NCI-H526 treated with DMSO at 0.1 percent for 48 hours (cell line): Measurements from ENCODE around the gene GMIP.

ENCODE experiments used
- DNase-seq: peaks from one replicate; lab custom pipeline; 2025; lab: John Stamatoyannopoulos, UW

GMIP gene

DNA sequence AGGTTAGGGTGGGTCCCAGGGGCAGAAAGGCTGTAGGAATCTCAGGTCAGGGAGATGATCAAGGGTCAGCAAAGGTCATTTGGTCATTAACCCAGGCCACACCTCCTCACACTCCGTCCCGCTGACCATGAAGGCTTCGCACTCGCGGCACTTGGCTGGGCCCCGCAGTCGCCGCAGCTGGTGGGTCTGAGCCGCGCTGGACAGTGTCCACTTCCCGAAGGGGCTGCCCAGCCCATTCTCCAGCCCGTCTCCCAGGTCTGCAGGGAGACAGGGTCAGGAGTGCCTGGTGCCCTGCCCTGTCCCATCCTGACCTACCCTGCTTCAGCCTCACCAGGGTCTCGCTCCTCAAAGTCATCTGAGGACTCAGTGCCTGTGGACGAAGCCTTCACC is 8.1 kb downstream of the GMIP start:
- DNase-seq: no peak

DNA sequence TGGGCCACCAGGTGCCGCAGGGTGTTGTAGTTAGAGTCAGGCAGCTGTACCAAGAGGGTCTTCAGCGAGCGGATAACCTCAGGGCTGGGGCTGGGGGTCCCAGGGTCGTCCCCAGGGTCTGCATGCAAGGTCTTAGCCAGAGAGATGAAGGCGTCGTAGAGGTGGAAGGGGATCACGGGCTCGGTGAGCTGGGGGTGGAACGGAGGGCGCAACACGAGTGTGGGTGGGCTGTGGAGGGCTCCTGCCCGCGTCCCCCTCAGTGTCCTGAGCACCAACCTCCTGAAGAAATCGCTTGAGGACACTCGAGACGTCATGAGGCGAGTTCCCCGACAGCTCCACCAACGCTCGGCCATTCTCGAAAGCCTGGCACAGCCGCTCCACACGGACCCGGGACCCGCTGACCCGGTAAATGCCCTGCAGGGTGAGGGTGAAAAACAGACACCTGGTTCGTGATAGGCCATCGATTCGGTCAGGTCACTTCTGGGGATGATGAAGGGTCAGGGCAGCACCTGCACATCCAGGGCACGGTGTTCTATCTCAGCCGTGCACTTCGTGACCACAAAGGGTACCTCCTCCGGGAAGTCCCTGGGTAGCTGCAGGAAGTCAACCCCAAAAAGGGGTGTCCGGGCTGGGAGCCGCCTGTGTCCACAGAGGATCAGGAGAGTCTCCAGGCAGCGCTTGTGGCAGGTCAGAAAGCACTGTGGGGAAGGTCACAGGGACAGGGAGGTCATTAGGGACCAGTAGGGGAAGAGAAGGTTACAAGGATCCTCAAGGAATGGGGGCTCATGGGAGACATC is 8.7 kb downstream of the GMIP start:
- no peak for DNase-seq

DNA sequence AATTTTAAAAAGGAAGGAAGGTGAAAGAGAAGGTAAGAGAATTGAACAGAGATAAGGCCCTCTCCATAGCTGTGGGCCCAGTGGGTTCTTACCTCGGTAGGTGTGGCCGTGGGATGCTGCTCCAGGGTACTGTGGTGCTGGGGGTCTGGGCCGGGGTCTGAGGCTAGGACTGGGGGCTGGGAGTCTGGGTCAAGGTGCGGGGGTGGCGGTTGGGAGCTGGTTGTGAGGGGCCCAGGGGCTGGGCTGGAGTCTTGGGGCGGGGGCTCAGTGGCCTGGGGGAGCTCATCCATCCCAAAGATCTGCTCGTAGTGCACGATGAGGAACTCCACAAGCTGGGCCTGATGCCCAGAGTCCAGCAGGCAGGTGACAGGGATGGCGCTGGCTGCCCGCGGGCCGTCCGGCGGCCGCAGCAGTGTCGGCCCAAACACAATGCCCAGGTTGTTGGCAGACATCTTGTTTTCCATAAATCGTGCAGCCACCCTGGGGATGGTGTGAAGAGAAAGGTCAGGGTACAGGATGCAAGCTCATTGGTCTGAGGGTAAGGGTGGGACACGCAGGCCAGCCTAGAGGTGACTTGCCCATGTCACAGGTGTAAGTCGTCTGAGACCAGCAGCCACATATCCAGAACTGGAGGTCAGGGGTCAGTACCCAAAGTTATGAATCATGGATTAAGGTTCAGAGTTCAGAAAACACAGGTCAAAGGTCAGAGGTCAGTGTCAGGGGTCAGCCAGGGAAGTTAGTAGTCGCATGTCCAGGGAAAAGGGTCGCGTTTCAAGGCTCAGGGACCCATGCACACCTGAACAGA is 9.5 kb downstream of the GMIP start:
- DNase-seq: no peak

DNA sequence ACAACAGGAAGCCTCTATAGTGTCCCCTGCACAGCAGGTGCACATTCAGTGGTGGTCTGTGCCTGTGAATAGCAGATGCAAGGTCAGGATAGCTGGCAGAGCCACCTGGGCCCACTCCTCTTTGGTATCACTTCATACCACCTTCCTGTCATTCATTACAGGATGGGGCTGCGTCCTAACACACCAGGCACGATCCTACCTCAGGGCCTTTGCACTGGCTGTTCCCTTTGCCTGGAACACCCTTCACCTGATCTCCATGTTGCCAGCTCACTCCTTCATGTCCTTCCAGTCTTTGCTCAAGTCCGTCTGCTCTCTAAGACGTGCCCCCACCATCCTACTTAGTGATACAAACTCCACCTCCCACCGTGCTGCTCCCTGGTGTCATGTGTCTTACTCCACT is 10.8 kb downstream of the GMIP start:
- DNase-seq: no peak

DNA sequence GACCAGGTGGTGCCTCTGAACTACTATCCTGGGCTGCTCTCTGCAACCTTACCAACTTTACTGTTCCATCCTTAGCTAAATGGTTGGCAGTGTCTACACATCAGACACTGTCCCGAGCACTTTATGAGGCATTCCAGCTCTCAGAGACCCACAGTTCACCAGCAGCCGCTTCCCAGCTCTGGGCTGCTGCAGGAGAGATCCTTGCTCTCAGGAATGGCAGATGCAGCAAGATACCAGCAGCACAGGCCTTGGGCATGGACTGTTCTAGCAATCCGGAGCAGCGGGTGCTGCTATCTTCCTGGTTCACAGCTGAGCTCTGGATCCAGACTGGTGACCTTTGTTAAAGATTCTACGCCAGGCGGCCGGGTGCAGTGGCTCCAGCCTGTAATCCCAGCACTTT is 12.1 kb downstream of the GMIP start:
- no peak for DNase-seq

DNA sequence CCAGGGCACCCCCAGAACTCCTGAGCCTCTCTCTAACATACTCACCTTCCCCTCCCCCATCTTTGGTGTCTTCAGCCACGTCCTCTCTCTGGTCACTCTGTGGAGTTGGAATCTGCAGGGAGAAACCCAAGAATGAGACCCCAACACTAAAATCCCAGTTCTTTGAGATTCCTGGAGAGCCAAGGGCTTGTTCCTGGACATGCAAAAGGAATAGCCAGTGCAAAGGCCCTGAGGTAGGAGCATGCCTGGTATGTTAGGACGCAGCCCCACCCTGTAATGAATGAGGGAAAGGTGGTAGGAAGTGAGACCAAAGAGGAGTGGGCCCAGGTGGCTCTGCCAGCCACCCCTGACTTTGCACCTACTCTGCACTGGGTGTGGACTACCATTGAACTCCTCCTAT is 13.0 kb downstream of the GMIP start:
- no peak for DNase-seq

DNA sequence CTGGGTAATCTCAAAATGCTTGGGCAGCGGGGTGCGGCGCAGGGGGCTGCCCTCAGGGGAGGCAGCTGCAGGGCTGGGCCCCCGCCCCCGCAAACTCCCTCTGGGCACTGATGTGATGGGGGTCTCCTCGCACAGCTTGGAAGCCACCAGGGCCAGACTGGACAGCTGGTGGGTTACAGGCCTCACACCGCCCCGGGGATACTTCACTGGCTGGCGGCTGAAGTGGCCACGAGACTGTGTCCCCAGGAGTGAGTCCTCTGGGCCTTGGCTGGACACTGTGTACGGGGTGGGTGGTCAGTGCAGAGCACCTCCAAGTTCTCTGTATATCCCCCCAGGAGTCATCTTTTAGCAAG is 13.4 kb downstream of the GMIP start:
- no peak for DNase-seq

DNA sequence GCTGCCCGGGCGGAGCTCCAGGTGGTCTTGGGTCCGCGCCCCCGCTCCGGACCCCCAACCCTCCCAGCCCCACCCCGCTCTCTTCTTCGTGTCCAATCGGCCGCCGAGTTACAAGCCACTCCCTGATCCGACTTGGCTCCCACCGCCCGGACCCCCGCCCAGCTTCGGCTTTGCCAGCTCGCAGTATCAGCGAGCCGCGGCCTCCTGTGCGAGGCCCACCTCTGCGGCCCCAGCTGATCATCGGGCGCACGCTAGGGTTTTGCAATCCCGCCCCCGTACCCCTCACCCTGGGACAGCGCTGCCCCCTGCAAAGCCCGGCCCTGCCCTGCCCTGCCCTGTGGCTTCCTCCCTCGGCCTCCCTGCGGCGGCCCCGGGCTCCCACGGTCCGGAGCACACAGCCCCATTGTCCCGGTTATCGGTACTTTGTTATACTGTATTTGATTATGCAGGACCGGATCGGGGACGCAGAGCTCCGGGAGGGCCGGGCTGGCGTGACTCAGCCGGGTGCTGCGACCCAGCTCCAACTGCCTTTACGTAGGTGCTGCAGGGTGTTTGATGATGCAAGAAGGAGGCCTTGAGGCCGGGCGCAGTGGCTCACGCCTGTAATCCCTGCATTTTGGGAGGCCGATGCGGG is 14.8 kb downstream of the GMIP start:
- DNase-seq: peak; percentile 6

DNA sequence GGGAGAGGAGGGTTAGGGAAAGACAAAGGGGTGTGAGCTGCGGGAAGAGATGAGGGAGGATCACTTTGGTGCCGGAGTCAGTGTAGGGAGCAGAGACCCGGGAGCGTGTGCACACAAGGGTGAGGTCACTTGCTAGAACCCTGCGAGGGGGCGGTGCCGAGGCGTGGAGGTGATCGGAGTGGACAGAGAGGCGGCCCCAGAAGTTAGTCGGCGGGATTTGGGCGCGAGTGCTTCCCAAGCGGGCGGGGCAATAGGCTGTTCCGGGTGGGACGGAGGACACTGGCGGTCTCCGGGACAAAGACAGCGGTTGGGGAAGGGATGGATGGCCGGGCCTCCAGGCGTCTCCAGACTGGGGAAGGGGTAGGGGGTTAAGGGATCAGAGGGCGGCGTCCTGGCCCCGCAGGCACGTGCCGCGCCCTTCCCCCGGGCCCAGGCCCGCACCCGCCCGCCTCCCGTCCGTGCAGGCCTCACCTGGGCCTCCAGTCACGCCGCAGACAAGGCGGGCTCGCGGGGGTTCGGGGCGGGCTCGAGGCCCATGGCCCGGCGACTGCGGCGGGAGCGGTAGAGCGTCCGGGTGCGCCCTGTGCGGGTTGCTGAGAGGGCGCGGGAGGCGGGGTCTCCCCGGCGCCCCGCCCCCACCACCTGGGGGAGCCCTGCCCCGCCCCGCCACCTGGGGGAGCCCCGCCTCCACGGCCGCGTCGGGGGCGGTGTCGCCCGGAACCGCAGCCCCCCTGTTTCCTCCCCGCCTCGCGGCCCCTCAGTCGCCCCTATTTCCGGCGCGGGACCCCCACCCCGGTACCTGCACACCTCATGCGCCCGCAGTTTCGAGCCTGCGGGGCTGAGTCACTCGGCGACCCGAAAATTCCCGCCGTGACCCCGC is 15.6 kb downstream of the GMIP start, which contains the start of gene LPAR2:
LPAR2 (minus strand) TSS at position 600 of the 880 bp plus-strand sequence. CDS start 945 bp downstream, outside the sequence.
- DNase-seq: no peak

DNA sequence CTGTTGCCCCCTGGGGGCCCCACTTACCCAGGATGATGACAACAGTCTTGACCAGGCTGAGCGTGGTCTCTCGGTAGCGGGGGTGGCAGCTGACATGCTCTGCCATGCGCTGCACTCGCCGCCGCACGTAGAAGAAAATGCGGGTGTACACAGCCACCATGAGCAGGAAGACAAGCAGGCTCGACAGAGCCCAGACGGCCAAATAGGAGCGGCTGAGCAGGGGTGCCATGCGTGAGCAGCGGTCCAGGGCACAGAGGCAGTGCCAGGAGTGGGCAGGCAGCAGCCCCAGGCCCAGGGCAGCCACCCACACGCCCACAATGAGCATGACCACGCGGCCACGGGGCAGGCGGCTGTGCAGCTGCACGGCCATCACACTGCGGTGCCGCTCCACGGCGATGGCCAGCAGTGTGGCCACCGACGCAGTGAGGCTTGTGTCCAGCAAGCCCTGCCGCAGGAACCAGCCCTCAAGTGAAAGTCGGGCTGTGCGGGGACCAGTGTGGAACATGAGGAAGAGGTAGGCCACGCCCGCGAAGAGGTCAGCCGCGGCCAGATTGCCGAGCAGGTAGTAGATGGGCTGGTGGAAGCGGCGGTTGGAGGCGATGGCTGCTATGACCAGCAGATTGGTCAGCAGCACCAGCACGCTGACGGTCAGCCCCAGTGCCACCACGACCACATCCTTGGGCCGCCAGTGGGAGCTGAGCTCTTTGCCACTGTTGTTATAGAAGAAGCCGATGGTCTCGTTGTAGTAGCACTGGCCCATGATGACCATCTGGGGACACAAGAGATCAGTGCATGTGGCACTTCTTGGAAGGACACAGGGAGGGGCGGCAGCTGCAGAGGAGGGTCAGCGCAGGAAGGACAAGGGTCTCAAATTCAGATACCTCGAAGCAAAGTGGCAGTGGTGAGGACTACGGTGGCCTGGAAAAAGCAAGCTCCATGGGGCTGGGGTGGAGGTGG is 16.7 kb downstream of the GMIP start:
- no peak for DNase-seq

DNA sequence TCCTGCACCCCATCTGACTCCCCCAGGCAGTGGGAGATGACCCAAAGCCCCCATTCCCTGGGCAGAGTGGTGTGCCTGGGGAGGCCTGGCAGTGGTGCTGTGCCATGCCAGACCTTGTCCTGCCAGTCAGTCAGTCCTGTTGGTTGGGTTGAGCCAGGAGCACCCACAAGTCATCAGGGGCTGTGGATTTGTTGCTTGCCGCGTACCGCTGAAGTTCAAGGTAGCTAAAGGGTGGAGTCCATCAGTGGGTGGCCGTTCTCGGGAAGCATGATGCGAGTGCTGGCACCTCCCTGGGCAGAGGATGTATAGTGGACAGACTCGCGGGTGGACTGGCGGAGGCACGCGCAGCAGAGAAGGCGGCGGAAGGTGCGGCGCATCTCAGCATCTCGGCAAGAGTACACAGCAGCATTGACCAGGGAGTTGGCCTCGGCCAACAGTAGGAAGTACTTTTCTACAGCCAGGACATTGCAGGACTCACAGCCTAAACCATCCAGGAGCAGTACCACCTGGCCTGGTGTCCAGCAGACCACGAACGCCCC is 19.4 kb downstream of the GMIP start:
- DNase-seq: no peak

DNA sequence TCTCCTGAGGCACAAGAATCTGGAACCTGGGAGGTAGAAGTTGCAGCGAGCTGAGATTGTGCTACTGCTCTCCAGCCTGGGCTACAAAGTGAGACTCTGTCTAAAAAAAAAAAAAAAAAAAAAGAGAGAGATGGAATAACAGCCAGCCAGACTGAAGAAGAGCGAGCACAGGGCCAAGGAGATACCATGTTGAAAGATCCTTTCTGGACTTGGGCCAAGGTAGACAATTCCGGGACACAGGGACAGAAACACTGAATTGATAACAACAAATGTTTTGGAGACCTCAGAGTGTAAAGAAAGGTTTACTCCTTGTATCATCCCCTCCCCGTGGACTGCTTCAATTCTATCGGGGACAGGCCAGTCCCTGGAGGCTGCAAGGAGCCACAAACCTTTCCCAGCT is 20.1 kb downstream of the GMIP start:
- no peak for DNase-seq

DNA sequence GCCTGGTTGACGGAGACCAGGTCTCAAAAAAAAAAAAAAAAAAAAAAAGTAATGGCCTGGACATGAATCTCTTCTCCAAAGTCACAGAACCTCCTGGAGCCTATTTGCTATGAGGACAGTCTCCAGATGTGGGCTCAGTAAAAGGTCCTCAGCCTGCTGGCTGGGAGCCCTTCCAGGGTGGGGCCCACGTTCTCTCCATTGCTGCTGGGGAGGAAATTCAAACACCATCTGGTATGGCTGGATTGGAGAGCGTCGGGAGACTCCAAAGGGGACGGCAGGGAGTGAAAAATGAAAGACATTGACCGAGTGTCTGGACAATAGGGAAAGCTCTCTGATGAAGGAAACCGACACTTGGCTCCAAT is 23.6 kb downstream of the GMIP start:
- no peak for DNase-seq

DNA sequence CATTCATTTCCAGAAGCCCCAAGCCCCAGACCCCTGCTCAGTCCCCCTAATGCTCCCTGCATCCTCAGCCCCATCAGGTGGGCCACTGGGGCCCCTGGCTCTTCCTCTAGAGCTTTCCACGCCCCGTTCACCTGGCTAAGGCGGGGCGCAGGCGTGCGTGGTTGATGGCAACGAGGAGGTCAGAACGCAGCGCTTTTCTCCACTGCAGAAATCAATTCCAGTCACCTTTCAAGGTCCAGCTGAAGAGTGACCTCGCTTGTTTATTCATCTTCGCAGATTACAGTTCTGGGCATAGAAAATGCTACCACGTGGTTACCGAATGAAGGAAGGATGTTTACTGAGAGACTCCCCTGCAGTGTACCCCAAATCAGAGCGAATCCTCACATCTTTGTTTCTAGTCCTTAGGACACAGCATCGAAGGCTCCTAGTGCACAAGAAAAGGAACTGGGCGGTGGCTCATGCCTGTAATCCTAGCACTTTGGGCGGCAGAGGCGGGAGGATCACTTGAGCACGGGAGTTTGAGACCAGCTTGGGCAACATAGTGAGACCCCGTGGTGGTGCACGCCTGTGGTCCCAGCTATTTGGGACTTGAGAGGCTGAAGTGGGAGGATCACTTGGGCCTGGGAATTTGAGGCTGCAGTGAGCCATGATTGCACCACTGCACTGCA is 24.1 kb downstream of the GMIP start:
- no peak for DNase-seq

DNA sequence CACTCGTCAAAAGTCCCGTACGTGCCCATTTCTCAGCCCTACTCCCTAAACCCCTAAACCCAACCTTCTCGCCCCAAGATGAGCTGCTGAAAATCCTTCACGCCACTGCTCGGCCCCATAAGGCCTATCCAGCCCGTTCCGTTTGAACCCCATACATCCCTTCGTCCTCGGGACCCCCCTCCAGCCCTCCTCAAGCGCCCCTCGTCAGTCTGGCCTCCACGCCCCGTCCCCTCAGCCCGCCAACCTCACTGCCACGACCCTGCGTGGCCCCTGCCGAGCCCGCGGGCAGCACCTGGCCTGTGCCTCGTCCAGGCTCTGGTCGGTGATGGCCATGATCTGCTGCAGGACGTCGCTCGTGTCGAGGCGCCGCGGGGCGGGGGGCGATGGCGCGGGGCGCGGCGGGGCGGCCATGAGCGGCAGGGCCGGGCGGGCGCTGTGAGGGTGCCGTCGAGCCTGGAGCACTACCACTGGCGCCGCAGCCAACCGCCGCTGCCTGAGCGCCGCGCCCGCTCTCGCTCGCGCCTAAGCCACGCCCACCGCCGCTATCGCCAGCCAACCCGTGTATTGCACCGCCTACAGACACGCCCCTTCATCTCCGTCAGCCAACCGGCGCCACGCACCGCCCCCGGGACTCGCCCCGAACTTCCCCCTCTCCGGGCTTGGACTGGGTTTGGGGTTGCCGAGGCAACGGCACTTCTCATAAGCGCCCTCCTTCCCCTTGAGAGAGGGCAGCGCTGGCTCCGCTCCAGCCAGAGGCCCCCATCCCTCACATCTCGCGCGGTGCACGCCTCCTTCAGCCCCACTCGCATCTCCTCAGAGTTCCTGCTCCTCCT is 25.0 kb downstream of the GMIP start, which contains the start of gene PBX4:
PBX4 (minus strand) TSS at position 469 of the 833 bp plus-strand sequence; CDS start at position 411, 58 bp downstream.
- peak; percentile 81 for DNase-seq

DNA sequence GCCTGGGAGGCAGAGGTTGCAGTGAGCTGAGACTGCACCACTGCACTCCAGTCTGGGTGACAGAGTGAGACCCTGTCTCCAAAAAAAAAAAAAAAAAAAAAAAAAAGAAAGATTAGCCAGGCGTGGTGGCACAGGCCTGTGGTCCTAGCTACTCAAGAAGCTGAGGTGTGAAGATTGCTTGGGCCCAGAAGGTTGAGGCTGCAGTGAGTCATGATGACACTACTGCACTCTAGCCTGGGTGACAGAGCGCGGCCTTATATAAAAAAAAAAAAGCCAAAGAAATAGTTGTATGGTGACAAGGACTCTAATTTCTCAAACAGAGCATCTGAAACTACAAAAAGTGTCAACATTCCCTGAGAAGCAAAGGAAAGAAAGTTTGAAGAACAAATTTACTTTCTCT is 28.4 kb downstream of the GMIP start:
- DNase-seq: no peak

DNA sequence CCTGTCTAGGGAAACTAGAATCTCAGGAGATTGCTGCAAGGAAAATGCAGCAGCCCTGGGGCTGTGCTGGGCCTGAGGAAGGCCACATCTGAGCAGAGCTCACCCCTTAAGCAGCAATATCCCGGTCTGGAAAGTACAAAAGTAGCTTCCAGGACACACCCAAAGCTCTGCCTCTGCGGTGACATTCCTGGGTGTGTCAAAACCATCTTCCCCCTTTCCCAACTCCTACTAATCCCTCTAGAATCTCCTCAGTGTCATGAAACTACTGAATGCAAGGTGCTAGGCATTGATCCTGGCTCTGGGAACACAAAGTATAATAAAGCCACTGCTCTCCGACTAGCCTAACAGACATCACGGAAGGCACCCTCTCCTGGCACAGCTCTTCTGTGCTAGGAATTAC is 30.0 kb downstream of the GMIP start:
- no peak for DNase-seq

DNA sequence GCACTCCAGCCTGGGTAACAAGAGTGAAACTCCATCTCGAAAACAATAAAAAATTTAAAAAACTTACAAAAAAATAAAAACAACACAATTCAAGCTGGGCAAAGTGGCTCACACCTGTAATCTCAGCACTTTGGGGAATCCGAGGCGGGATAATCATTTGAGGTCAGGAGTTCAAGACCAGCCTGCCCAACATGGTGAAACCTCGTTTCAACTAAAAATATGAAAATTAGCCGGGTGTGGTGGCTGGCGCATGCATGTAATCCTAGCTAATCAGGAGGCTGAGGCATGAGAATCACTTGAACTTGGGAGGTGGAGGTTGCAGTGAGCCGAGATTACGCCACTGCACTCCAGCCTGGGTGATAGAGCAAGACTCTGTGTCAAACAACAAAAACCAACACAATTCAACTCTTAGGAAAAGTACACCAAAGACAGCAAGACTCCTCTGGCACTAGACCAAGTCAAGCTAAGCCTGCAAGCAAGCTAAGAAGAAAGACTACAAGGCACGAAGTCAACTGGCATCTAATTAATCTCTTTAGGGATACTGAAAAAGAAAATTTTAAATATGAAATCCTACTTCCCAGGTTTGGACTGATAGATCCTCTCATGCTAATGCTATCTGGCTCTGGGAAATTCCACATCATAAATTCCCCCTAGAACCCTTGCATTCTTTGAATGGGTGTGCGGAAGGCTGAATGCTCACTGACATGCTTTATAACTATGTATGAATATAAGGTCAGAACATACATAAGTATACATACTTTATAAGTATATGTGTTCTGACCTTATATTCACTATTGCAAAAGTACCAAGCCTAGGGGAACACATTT is 32.9 kb downstream of the GMIP start:
- DNase-seq: no peak
